ENCODE results near the gene RTN4. TPM values are rescaled to one million over a fixed set of nuclear protein-coding genes. Genes with fewer than 3 reads are reported as not detected.

Gene RTN4
- total RNA-seq, 1 donor from 2014 or later: 275 TPM

DNA sequence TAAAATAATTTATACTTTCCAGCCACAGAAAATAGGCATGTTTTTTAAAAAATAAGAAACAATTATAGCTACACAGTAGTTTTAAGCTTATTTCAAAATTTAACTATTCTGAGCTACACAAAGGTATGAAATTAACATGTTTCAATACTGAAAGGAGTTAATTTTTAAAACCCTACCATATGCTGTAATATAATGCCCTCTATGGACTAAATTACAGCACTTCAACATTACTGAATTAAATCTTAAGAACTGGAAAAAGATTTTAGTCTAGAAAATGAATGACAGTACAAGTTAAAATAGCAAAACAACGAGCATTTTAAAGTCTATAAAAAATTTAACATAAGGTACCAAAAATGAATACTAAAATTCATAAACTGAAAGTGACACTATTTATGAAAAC, 36.3 kb downstream of the RTN4 start:
- Histone ChIP-seq H3K36me3 (no peaks in the 10 kb centered on the region), H3K4me3 (no peak overlapping the region), H3K9me3 (no peaks in the 10 kb centered on the region), H3K4me1 (peaks cover 65% of the 10 kb centered on the region), H3K27ac (no peak overlapping the region), H3K27me3 (no peaks in the 10 kb centered on the region)
- ATAC-seq (no peak), DNase-seq (no peak)
- TF ChIP-seq, protein P1, sequence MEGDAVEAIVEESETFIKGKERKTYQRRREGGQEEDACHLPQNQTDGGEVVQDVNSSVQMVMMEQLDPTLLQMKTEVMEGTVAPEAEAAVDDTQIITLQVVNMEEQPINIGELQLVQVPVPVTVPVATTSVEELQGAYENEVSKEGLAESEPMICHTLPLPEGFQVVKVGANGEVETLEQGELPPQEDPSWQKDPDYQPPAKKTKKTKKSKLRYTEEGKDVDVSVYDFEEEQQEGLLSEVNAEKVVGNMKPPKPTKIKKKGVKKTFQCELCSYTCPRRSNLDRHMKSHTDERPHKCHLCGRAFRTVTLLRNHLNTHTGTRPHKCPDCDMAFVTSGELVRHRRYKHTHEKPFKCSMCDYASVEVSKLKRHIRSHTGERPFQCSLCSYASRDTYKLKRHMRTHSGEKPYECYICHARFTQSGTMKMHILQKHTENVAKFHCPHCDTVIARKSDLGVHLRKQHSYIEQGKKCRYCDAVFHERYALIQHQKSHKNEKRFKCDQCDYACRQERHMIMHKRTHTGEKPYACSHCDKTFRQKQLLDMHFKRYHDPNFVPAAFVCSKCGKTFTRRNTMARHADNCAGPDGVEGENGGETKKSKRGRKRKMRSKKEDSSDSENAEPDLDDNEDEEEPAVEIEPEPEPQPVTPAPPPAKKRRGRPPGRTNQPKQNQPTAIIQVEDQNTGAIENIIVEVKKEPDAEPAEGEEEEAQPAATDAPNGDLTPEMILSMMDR (IDR thresholded peaks at IDR 0.05): peak; percentile 12
- intact Hi-C loops (cut with DNase I): loop anchor here (5.0 kb wide), 1 partner anchor 158 kb away; no protein-coding TSS in a partner anchor

DNA sequence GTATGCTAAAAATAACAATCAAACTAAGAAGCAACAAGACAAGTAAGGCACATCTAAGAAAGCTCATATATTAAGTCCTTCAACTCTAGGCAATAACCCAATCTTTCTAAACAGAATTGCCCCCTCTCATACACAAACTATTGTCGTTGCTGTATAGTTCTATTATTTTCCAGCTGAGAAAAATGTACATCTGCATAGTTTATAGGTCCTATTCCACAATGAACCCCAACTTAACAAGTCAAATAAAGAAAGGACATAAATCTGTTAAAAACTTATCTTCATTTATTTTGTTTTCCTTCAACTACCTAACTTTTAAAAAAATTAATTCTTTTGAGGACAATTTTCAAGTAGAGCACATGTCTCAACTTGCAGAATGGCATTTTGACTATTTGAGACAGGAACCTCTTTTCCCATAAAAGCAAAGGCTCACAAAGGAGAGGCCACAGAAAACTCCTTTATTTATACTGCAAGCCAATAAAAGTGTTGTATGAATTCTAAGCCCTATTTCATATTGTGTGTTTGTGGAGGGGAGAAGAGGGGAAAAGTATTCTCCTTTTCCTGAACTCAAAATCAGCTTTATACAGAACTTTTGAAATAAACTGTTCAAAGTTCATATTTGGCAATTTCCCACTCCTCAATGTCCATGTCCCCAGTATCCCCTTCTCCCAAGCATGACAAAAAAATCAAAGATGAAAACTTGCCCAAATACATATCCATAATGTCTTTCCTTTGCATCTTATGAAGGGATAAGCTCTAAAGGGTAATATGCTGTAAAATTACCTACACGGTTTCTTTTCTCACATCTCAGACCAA, 37.4 kb downstream of the RTN4 start:
- ATAC-seq: no peak
- no peaks in the 10 kb centered on the region for H3K27me3 ChIP-seq
- no peak for DNase-seq
- H3K4me1 ChIP-seq: peaks cover 69% of the 10 kb centered on the region
- intact Hi-C loops (cut with DNase I): loop anchor here (5.0 kb wide), 1 partner anchor 159 kb away; no protein-coding TSS in a partner anchor
- peak overlapping the region; percentile 37 for H3K27ac ChIP-seq
- TF ChIP-seq, protein P1 (IDR thresholded peaks at IDR 0.05): no peak
- no peaks in the 10 kb centered on the region for H3K36me3 ChIP-seq
- H3K4me3 ChIP-seq: no peak overlapping the region
- H3K9me3 ChIP-seq: no peaks in the 10 kb centered on the region

DNA sequence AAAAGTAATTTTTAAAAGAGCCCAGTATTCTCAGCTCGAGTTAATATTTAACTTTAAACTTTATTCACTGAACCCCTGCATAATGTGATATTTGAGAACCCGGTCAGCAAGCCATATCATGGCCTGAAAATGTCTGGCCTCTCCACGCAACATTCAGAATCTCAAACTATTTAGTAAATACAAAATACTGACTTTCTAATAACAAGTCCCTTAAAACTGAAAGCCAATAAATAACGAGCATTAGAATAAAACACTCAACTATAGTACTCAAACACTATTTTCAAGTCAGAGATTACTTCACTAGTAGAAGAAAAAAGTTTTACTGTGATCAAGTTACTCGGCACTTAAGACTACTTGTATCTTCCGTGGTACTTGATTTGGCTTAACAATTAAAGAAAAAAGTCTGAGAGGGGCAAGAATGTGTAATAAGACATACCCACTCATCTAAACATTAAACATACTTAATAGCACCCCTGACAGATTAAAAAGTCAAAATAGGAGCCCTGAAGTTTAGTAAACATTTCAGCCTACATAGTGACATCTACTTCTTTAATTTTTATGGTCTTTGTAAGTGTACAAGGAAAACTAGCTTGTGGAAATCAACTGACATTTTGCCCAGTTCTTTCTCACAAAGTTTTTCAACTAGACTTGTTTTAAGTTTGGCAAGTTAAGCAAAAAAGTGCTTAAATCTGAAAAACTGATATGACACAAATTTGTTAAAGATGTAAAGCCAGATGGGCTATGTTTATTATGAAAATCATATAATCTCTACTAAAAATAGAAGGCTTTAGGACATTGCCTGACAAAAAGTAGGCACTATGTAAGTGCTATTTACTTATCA, 38.2 kb downstream of the RTN4 start:
- no peak for DNase-seq
- Histone ChIP-seq H3K36me3 (no peaks in the 10 kb centered on the region), H3K9me3 (no peaks in the 10 kb centered on the region), H3K4me3 (no peak overlapping the region), H3K27me3 (no peaks in the 10 kb centered on the region), H3K27ac (peak overlapping the region; percentile 37), H3K4me1 (peaks cover 71% of the 10 kb centered on the region)
- no peak for ATAC-seq
- intact Hi-C loops (cut with DNase I): loop anchor here (5.0 kb wide), 1 partner anchor 160 kb away; no protein-coding TSS in a partner anchor
- TF ChIP-seq, protein P1 (IDR thresholded peaks at IDR 0.05): no peak

DNA sequence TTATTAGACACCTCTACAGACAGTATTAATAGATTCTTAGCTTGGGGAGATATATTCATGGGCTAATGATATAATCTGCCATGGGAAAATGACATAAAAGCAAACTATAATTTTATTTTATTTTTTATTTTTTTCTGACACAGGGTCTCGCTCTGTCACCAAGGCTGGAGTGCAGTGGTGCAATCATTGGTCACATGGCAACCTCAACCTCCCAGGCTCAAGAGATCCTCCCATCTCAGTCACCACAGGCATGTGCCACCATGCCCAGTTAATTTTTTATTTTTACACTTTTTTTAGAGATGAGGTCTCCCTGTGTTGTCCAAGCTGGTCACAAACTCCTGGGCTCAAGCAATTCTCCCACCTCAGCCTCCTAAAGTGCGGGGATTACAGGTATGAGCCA, 39.3 kb downstream of the RTN4 start:
- peaks cover 78% of the 10 kb centered on the region for H3K4me1 ChIP-seq
- peak overlapping the region; percentile 67 for H3K27ac ChIP-seq
- no peak for DNase-seq
- ATAC-seq: peak; percentile 69
- no peaks in the 10 kb centered on the region for H3K27me3 ChIP-seq
- TF ChIP-seq, protein P1 (IDR thresholded peaks at IDR 0.05): no peak
- intact Hi-C loops (cut with DNase I): loop anchor here (5.0 kb wide), 1 partner anchor 161 kb away; no protein-coding TSS in a partner anchor
- H3K9me3 ChIP-seq: no peaks in the 10 kb centered on the region
- H3K36me3 ChIP-seq: no peaks in the 10 kb centered on the region
- no peak overlapping the region for H3K4me3 ChIP-seq

DNA sequence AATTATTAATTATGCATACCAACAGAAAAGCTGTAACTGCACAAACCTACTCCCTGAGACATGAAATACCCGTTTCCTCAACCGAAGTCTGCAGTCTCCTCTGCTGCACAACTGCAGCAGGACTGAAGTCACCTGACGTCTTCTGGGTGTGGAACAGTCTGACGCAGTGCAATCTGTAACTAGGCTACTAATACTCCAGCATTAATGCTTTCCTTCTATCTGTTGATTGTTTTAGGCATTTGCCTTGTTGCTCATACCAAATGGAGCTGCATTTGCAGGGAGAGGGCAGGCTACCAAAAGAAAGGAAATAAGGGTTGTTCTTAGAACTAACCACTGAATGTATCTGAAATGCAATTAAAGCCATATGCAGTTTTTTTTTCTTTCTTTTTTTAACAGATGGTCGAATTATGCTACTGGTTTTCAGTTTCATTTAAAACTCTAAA, 40.1 kb downstream of the RTN4 start:
- H3K36me3 ChIP-seq: no peaks in the 10 kb centered on the region
- peak overlapping the region; percentile 67 for H3K27ac ChIP-seq
- ATAC-seq (peak; percentile 96), DNase-seq (peak; percentile 64)
- peaks cover 72% of the 10 kb centered on the region for H3K4me1 ChIP-seq
- intact Hi-C loops (cut with DNase I): loop anchor here (5.0 kb wide), 1 partner anchor 162 kb away; no protein-coding TSS in a partner anchor
- no peaks in the 10 kb centered on the region for H3K9me3 ChIP-seq
- H3K4me3 ChIP-seq: peak overlapping the region; percentile 45
- TF ChIP-seq, protein P1 (IDR thresholded peaks at IDR 0.05): no peak
- no peaks in the 10 kb centered on the region for H3K27me3 ChIP-seq
